Measurements from ENCODE around the gene LINGO1.
A peak's percentile ranks its signal among the peaks of the same experiment; 100 is the strongest.

The LINGO1 gene

GRCh38 chr15:77633134-77633912 is 611 bp upstream of the LINGO1 start:
- DNase-seq (ENCODE audit: low spot score): peak; percentile 68

GRCh38 chr15:77631745-77632533 is 773 bp downstream of the LINGO1 start:
- DNase-seq (ENCODE audit: low spot score): no peak

GRCh38 chr15:77630956-77631744 is 1.6 kb downstream of the LINGO1 start:
- DNase-seq (ENCODE audit: low spot score): no peak

GRCh38 chr15:77630056-77630455 is 2.7 kb downstream of the LINGO1 start:
- DNase-seq (ENCODE audit: low spot score): no peak

GRCh38 chr15:77629070-77630030 is 3.4 kb downstream of the LINGO1 start:
- DNase-seq (ENCODE audit: low spot score): no peak

GRCh38 chr15:77628010-77628409 is 4.7 kb downstream of the LINGO1 start:
- no peak for DNase-seq (ENCODE audit: low spot score)

GRCh38 chr15:77627581-77627980 is 5.1 kb downstream of the LINGO1 start:
- DNase-seq (ENCODE audit: low spot score): no peak

GRCh38 chr15:77627067-77627466 is 5.6 kb downstream of the LINGO1 start:
- no peak for DNase-seq (ENCODE audit: low spot score)

- DNase-seq (ENCODE audit: low spot score): no peak
Measured at GRCh38 chr15:77626002-77626401, 6.7 kb downstream of the LINGO1 start.

- no peak for DNase-seq (ENCODE audit: low spot score)
Measured at GRCh38 chr15:77625376-77625775, 7.3 kb downstream of the LINGO1 start.

GRCh38 chr15:77624868-77625267 is 7.8 kb downstream of the LINGO1 start:
- DNase-seq (ENCODE audit: low spot score): no peak

- DNase-seq (ENCODE audit: low spot score): no peak
Measured at GRCh38 chr15:77623755-77624524, 8.8 kb downstream of the LINGO1 start.

- no peak for DNase-seq (ENCODE audit: low spot score)
Measured at GRCh38 chr15:77622934-77623754, 9.6 kb downstream of the LINGO1 start.

- no peak for DNase-seq (ENCODE audit: low spot score)
Measured at GRCh38 chr15:77622209-77622933, 10.3 kb downstream of the LINGO1 start.

- no peak for DNase-seq (ENCODE audit: low spot score)
Measured at GRCh38 chr15:77621847-77622208, 10.9 kb downstream of the LINGO1 start.

- DNase-seq (ENCODE audit: low spot score): no peak
Measured at GRCh38 chr15:77620960-77621647, 11.6 kb downstream of the LINGO1 start.

- DNase-seq (ENCODE audit: low spot score): no peak
Measured at GRCh38 chr15:77620297-77620696, 12.4 kb downstream of the LINGO1 start.

- DNase-seq (ENCODE audit: low spot score): no peak
Measured at GRCh38 chr15:77619883-77620282, 12.8 kb downstream of the LINGO1 start.

Measured in activated CD4-positive, alpha-beta T cell treated with anti-CD3 and anti-CD28 coated beads, Interleukin-2, Interleukin-4, amounts not matched to agents 100 ng/mL and 50 ng/mL, durations not matched to agents 16 hours and 8 hours (primary cell).